Astrocyte (in vitro differentiated cells and primary cell): Measurements from ENCODE around the gene GBA3.

Experiments
- EZH2 ChIP-seq: IDR thresholded peaks from 2 replicates; pipeline ENCODE4 v1.6.1; 2012; ENCODE audit warnings: mild to moderate bottlenecking, low read length, inconsistent platforms; ENCODE audit not compliant: insufficient read depth
- TF ChIP-seq, protein P1 (sequence below): IDR thresholded peaks from 2 replicates; pipeline ENCODE4 v1.5.1; 2011; ENCODE audit warnings: low read depth, mild to moderate bottlenecking, inconsistent platforms, low read length, moderate library complexity; ENCODE audit not compliant: insufficient read depth

DNA sequence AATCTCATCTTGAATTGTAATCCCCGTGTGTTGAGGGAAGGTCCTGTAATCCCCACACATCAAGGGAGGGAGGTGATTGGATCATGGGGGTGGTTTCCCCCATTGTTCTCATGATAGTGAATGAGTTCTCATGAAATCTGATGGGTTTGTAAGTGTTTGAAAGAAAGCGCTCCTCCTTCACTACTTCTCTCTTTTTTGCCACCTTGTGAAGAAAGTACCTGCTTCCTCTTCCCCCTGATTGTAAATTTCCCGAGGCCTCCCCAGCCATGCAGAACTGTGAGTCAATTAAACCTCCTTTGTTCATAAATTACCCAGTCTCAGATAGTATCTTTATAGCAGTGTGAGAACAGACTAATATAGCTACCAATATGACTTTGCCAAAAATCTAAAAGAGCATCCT, 41.1 kb downstream of the GBA3 start:
- TF ChIP-seq, protein P1, sequence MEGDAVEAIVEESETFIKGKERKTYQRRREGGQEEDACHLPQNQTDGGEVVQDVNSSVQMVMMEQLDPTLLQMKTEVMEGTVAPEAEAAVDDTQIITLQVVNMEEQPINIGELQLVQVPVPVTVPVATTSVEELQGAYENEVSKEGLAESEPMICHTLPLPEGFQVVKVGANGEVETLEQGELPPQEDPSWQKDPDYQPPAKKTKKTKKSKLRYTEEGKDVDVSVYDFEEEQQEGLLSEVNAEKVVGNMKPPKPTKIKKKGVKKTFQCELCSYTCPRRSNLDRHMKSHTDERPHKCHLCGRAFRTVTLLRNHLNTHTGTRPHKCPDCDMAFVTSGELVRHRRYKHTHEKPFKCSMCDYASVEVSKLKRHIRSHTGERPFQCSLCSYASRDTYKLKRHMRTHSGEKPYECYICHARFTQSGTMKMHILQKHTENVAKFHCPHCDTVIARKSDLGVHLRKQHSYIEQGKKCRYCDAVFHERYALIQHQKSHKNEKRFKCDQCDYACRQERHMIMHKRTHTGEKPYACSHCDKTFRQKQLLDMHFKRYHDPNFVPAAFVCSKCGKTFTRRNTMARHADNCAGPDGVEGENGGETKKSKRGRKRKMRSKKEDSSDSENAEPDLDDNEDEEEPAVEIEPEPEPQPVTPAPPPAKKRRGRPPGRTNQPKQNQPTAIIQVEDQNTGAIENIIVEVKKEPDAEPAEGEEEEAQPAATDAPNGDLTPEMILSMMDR: no peak
- no peak for TF ChIP-seq EZH2
